Stimulated activated CD4-positive, alpha-beta T cell treated with anti-CD3 and anti-CD28 coated beads, Interleukin-15, amount 100 ng/mL, for 1 hour (primary cell): Measurements from ENCODE around the gene YY1.
"Not testable (repeated sequence)": the region's sequence is repeated elsewhere in the genome, so short reads cannot be mapped to it uniquely, and the experiment has no call there.

Experiments
- DNase-seq, 2 donors: peaks; one replicate each; pipeline ENCODE4 v3.0.0-alpha.2; 2020; ENCODE audit warnings: low read depth in 1 of 2, low spot score in 1 of 2

Gene YY1

GRCh38 chr14:100238419-100239210, at the start of gene YY1:
Gene YY1, plus strand, starts transcription at chr14:100239144. Its CDS starts 101 bp downstream, at chr14:100239245.
- peak; percentile 99 for DNase-seq

GRCh38 chr14:100190126-100190525, 48.8 kb upstream of the YY1 start:
- DNase-seq: no peak

GRCh38 chr14:100191584-100192249, 47.2 kb upstream of the YY1 start:
- no peak for DNase-seq

- DNase-seq: no peak
Measured at GRCh38 chr14:100192250-100192671, 46.7 kb upstream of the YY1 start.

GRCh38 chr14:100192672-100193416, 46.1 kb upstream of the YY1 start:
- peak; percentile 98 to 99 for DNase-seq

GRCh38 chr14:100193417-100194357, 45.3 kb upstream of the YY1 start:
- DNase-seq: no peak

GRCh38 chr14:100199240-100199860, 39.6 kb upstream of the YY1 start:
- DNase-seq: no peak

- DNase-seq: no peak
Measured at GRCh38 chr14:100200311-100200710, 38.6 kb upstream of the YY1 start.

- DNase-seq: no peak
Measured at GRCh38 chr14:100201701-100202100, 37.2 kb upstream of the YY1 start.

- DNase-seq: no peak
Measured at GRCh38 chr14:100202712-100203111, 36.2 kb upstream of the YY1 start.

- no peak for DNase-seq
Measured at GRCh38 chr14:100203146-100203545, 35.8 kb upstream of the YY1 start.

GRCh38 chr14:100203962-100204834, 34.7 kb upstream of the YY1 start:
- no peak for DNase-seq

GRCh38 chr14:100204835-100205167, 34.1 kb upstream of the YY1 start:
- DNase-seq: not testable (repeated sequence)

GRCh38 chr14:100207588-100207987, 31.4 kb upstream of the YY1 start:
- not testable (repeated sequence) for DNase-seq

- not testable (repeated sequence) for DNase-seq
Measured at GRCh38 chr14:100208136-100208535, 30.8 kb upstream of the YY1 start.

GRCh38 chr14:100211366-100211765, 27.6 kb upstream of the YY1 start:
- no peak for DNase-seq

GRCh38 chr14:100211893-100212292, 27.1 kb upstream of the YY1 start:
- no peak for DNase-seq

GRCh38 chr14:100212476-100213333, 26.2 kb upstream of the YY1 start:
- no peak for DNase-seq

- DNase-seq: no peak
Measured at GRCh38 chr14:100213587-100213955, 25.4 kb upstream of the YY1 start.
